Measurements from ENCODE around the gene METTL3.

METTL3 gene

DNA sequence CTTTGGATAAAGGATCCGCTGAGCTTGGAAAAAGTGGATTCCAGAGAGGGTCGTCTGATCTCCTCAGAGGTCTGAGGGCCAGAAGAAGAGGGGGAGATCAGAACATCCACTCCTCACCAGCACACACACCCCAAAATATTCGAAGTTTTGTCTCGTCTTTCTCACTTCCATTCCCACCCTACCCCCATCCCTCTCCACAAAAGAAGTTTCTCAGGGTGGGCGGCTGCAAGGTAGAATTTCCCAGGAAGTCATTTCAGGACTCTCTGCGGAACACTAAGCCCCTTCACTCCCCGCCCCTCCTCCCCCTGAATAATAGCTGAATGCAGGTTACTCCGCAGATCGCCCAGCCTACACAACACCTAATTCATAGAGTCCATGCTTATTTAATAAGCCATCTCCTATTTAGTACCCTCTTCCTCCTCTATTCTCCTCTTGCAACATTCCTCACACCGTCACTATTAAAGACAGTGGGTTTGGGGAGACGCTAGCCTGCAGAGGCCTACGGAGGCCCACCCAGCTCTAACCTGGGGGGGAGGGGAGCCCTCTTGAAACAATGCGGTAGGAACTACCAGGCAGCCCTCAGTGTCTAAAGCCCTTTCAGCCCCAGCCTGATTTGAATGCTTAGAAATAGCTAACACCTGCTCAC lies 15.7 kb upstream of the METTL3 start:
- DNase-seq, result peak; percentile 83

DNA sequence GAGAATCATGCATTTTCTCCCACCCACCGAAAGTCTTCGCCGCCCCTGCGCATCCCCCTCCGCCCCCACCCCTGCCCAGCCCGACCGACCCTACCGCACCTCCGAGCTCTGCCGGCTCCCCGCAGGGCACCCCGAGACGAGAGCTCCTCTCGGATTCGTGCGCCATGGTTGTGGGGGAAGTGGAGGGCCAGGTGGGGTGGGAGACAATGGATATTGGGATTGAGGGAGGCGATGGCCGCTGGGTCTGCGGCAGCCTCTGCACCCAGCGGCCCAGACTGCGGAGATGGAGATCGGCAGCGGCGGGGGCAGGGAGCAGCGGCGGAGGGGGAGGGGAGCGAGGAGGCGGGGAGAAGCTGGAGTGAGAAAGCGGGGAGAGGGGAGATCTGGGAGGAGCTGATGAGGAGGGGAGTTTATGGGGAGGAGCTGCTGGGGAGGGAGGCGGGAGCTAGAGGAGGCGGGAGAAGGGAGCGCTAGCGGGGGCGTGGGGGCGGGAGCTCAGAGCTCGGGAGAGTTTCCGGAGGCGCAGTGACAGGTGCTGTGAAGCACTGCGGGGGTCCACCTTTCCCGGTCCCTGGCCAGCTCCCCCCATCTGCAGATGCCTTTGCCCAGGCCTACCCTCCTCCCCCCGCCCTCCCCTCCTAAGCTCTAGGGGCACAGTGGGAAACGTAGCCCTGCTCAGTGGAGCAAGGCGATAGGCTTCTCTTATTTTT lies 15.0 kb upstream of the METTL3 start, which contains the start of gene SALL2:
Gene SALL2, minus strand, starts transcription at position 385 of the 710 bp plus-strand sequence. Its CDS starts 219 bp downstream, at position 166.
- peak; percentile 82 for DNase-seq

DNA sequence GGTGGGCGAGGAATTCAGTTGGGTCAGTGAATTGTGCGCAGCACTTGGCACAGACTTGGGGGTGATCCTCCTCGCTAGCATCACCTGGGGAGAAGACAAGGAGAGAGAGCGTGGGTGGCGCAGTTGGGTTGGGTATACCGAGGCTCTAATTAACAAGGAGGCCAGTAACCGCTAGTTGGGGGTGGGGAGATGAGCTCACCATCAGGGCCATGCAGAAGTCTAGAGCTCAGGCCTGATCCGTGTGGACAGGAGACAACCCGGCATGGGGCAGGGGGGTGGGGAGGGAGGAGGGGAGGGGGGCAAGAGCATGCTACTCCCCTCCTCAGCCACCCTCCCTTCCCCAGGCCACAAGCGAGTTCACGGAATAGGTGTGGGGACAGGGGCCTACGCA lies 14.4 kb upstream of the METTL3 start:
- no peak for DNase-seq

DNA sequence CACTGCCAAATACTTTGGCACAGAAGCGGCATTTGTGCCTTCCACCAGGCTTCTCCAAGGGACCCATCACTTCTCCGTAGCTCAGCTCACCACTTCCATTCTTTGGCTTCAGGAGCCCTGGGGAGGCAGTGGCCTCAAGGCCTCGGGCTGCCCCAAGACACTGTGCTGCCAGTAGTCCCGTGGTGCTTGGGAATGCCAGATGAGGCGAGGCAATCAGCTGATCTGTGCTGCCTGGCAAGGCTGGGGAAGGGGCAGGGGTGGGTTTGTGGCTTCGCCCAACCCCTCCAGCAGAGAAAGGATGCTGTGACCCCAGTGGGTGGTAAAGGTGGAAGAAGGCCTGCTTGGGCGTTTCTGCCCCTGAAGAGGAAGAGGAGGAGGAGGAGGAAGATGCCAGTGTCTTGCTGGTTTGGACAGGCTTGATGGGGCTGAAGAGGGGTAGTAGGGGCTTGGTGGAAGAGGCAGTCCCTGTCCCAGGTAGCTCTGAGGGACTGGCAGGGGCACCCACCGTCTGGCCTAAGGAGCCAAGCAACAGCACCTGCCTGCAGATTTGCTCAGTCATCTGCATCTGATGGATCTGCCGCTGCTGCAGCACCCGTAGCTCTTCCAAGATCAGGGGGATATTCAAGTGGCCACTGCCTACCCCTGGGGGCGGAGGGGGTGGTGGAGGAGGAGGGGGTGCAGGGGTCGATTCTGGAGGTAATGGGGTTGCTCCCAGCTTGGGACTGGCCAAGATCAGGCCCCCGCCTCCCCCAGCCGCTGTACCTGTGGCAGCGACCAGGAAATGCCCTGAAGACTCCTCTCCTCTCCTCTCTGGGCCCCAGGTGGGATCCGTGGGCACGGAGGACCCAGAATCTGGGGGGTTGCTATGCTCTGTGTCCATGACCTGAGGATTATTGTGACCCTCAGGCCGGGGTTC lies 13.7 kb upstream of the METTL3 start:
- DNase-seq, result no peak

DNA sequence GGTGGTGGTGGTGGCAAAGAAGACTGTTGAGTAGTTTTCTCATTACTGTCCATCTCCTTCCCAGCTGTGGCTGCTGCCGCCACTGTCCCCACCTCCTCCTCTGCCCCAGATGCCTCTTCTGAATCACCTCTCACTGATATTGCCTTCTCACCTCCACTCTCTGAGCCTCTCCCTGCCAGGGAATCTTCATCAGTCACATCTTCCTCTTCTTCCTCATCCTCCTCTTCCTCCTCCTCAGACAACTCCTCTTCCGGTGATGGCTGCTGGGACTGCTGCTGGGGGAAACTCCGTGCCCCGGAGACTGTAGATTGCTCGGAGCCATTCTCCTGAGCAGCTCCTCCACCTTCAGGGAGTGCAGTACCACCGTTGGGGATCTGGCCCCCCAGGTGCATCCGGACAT lies 12.1 kb upstream of the METTL3 start:
- DNase-seq, result no peak

DNA sequence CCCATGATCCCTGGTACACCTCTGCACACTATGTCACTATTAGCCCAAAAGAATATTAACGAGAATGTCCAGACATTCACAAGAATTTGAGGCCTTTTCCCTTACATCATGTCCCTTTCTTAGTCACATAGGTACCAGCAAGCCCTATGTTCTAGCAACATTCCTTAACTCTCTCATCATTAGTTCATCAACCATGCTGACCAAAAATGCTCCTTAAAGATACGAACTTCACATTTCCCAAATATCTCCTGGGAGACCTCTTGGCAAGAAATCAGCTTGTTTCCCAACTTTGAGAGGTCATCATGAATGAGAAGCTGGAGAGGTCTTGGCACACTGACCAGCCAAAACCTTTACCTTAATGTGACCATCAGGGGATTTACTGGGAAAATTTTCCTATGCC lies 10.4 kb upstream of the METTL3 start:
- no peak for DNase-seq

DNA sequence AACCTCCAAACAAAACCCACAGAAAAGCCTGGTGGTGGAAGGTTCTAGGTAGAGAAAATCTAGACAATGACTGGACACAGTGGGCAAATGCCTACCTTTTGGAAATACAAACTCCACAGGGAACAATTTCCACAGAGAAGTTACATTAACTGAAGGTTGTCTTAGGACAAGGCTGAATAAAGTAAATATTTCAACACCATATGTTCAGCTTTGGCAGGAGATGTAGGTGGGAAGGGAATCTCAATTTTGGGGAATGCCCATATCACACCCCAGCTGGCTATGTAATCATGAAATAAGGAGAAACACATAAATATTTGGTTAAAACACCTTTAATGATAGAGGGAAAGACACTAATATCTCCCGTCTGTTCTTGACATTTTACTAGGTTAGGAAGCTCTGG lies 9.6 kb upstream of the METTL3 start:
- no peak for DNase-seq

DNA sequence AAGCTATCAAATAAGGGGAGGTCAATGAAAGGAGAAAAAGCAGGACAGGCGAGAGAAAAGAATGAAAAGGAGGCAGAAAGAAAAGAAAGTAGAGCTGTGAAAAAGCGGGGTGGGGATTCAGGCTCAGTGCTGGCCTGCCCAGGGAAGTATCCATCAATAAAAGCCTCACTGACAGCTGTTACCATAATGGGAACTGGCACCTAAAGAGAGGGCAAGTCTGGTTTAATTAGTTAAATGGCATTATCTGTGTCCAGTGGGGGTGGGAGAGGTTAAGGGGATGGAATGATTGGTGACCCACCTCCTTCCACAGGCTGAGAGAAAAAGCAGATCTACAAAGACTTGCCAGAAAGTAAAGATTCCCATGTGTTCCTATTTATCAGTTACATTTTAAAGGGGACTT lies 7.6 kb upstream of the METTL3 start:
- no peak for DNase-seq

DNA sequence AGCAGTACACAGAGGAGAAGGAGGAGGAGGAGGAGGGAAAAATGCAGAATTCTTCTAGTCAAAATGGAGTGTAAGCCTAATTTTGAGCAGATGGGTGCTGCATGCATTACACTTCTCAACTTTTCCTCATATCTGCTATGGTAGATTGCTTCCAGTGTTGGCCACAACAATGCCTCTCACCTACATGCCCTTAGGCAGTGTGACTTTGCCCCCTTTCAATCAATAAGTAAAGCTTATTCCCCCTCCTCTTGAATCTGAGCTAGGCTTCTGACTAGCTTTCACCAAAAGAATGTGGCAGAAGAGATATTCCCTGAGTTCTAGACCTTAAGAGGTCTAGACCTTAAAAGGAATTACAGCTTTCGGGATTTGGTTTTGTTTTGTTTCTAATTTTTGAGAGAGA lies 3.2 kb upstream of the METTL3 start:
- no peak for DNase-seq

DNA sequence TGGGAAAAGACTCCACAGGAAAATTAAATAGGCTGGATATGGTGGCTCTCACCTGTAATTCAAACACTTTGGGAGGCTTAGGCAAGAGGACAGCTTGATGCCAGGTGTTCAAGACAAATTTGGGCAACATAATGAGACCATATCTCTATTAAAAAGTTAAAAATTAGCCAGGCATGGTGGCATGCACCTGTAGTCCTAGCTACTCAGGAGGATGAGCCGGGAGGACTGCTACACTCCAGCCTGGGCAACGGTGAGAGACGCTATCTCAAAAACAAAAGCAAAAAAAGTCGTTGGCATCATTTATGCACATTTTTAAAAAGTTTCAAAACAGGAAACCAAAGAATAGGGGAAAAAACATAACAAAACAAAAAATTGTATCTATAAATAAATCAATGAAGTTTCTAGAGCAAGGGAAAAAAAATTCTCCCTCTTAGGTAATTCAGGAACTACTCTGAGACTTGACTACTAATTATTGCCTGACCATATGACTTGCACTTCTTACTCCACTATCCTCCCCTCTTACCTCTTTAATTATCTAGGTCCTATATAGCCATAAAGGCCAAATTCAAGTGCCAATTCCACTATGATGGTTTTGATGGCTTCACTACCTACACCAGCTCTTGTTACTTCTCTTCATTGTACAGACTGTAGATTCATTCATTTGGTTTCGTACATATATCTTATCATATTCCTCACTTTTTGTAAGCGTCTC lies 1.6 kb downstream of the METTL3 start:
- no peak for DNase-seq

DNA sequence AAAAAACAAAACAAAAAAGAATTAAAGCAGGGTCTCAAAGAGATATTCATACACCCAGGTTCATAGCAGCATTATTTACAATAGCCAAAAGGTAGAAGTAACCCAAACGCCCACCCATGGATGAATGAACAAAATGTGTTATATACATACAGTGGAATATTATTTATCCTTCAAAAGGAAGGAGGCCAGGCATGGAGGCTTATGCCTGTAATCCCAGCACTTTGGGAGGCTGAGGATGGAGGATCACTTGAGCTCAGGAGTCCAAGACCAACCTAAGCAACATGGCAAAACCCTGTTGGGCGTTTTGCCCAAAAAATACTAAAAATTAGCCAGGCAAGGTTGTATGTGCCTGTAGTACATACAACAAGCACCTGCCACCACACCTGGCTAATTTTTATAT lies 4.6 kb downstream of the METTL3 start:
- no peak for DNase-seq

DNA sequence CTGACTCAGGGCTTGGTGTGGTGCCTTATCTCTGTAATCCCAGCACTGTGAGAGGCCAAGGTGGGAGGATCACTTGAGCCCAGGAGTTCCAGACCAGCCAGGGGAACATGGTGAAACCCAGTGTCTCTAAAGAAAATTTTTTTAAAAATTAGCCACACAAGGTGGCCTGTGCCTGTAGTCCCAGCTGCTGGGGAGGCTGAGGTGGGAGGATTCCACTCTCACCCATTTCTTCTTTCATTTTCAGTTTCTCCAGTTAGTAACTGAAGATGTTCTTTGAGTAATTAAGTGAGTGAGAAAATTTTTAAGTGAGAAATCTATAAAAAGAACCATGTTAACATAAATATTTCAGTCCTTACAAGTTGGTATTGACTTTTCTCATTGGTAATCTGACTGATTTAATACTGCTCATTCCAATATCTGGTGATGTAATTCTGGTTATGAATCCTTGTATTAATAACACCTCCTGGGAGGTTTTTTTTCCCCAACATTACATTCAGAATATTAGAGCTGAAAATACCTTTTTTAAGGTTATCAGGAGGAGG lies 6.1 kb downstream of the METTL3 start:
- no peak for DNase-seq

DNA sequence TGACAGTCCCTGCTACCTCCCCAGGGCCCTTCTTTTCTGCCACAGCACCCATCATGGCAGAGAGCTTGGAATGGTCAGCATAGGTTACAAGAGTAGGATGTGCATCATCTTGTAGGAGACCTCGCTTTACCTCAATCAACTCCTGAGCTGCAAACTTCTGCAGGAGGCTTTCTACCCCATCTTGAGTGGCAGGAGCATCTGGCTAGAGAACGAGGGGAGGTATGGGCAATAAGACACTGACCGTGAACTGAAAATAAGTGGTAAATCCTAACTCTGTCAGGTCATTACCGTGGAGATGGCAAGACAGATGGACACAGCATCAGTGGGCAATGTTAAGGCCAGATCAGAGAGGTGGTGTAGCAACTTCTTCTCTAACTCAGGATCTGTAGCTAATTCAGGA lies 7.8 kb downstream of the METTL3 start:
- no peak for DNase-seq

DNA sequence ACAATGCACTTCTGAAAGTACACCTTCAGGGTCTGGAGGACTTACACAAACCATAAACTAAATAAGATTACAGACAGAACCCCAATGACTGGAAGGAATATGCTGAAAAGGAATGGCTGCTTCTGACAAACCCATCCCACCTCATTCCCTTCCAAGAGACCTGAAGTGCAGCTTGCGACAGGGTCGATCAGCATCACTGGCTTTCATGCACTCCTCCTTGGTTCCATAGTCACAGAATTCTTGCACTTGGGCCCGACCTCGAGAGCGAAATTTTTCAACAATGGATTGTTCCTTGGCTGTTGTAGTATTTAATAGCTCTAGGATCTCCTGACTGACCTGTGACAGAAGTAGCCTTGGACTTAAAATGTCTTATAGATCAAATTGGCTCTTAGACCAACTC lies 9.6 kb downstream of the METTL3 start:
- no peak for DNase-seq

DNA sequence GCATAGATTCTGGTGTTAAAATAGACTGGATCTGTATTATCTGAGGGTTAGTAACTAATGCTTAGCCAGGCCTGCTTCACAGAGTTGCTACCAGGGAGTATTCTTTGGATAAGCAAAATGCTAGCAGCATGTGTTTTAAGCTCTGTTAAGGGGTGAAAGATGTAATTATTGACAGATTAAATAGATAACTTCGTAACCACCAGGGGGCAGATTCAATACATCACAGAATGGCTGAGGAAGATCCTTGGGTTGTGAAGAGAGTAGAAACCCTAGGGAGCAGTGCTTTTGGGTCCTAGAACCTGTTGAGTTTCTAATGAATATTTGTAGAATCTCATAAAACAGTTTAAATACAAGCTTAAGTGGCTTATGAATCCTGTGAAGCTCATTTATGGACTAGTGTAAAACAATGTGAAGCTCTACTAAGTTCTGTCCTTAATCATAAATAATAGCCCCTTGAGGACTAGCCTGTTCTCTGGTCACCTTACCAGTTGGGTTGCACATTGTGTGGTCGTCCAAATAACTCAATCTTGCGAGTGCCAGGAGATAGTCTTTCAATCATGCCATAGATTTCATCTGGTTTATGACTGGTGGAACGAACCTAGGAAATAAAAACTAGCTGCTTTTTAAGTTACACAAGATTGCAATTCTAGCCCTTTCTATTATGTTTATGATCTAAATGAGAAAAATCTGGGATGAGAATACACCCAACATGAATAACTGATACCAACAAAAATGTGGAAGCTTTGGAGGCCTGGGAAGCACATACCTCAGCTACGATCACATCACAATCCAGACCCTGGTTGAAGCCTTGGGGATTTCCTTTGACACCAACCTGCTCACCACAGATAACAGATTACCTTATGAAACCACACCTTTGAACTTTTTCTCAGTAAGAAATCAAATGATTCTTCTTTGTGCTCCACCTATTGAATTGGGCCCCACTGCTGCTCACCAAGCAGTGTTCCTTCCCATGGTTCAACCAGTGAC lies 12.3 kb downstream of the METTL3 start:
- peak; percentile 15 for DNase-seq

DNA sequence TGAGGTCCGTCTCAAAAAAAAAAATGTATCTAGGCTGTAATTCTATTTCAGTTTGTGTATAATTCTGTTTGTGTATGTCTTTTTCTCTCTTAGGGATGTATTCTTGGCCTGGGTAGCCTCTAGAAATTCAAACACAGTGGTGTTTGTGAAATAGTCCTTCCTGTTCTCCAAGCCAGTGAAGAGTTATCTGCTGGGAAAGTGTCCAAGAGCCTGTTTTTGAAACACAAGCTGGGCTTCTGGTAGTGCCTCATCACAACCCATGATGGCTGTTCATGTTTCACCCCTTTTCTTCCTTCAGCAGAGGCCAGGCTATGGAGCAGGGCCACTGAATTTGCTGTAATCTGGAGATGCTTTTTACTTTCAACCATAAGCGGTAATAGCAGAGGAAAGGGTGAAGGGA lies 14.7 kb downstream of the METTL3 start:
- DNase-seq, result no peak

DNA sequence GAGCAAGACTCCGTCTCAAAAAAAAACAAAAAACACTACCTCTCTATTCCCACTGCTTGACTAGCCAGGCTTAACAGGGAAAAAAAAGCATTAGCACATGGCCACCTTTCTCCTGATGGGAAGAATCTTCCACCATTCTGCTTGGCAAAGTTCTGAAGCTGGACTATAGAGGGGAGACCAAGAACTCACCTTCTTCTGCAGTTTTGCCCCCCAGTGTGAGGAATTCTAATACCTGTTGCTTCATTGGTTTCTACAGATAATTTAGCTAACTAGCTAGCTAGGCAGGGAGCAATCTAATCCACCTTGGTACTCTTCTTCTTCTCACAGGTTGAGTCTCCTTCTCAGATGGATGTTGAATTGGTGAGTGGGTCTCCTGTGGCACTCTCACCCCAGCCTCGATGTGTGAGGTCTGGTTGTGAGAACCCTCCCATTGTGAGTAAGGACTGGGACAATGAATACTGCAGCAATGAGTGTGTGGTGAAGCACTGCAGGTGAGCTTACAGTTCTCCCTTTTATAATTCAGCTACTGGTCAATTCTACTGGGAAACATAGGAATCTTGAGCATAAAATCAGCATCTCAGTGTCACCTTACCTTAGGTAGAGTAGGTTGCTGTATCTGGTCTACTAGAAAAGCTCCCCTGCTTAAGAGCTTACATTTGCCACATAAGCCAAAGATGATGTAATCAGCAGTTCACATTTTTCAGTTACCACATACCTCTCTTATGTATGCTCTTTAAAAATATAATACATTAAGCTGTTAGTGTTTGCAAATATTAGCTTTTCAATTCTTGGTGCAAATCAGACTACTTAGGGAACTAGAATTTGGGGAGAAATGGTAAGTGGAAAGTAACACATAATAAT lies 16.0 kb downstream of the METTL3 start:
- DNase-seq, result no peak

DNA sequence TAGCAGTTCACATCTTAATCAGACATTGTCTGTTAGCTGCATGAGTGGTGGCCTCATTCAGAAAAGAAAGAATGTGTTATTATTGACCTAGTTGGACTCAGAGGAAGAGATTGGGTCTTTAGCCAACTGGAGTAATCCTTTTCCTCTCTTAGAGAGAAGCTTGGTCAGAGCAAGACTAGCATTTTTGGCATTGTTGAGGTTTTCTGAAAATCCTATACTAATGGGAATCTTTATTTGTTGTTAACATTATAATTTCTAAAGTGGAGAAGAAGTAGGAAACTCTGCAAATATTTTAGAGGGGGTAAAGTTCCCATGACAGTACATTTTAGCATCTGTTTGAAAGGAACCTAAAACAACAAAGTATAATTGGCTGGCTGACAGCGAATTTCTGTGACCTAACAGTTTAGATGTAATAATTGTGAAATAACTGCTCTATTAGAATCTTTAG lies 24.5 kb downstream of the METTL3 start:
- DNase-seq, result no peak

DNA sequence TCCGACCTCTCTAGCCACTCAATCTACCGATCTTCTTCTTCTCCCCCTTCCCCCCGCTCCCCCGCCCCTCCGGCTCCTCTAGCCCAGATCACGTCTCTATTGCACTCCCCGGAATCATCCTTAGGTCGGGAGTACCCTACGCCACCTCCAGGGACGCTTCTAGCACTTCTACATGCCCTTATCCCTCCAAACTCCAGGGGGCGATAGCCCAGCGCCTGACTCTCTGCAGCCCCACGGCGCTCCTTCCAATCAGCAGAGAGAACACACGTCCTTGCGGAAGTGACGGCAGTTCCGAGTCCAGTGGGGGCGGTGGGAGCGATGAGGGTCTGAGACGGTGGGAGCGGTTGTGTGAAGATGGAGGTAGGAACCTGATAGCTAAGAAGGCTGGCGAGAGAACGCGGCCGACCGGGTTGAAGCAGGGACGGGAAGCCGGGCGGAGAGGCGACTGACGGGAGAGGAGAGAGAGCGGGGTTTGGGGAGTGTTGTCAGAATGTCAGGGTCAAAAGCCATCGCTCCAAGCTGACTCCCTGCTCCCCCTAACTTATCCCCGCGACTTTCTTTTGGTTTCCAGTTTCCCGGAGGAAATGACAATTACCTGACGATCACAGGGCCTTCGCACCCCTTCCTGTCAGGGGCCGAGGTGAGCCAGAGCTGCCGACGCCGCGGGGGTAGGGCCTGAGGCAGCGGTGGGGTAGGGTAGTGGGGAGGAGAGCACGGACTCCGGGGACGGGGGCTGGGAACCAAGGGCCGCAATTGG lies 34.0 kb downstream of the METTL3 start, which contains the start of the genes RAB2B and TOX4:
Gene RAB2B, minus strand, starts transcription at position 35 of the 757 bp plus-strand sequence. CDS start 87 bp downstream, outside the sequence.
Gene TOX4, plus strand, starts transcription at position 271 of the 757 bp plus-strand sequence. Its CDS starts 84 bp downstream, at position 355.
- DNase-seq, result peak; percentile 98

Measured in NCI-H526 treated with DMSO at 0.1 percent for 48 hours (cell line).